GM18951 (cell line): ENCODE results near the gene IGSF5.

Source experiments
- POLR2A ChIP-seq: IDR thresholded peaks from 4 replicates; pipeline ENCODE4 v1.6.1; 2011; ENCODE audit warnings: mild to moderate bottlenecking; ENCODE audit not compliant: insufficient read length, insufficient read depth; ENCODE audit errors: extremely low read depth
- in situ Hi-C: fragments of 300-500 bp; cut with MboI; formaldehyde crosslinking; loops from one replicate; pipeline ENCODE4 v1.12.0; 2022; ENCODE audit warnings: low sequenced_read_pairs, mixed read lengths, inconsistent platforms; ENCODE audit not compliant: unreplicated experiment

Gene IGSF5

GRCh38 chr21:39851002-39851618 is 106.1 kb downstream of the IGSF5 start:
- TF ChIP-seq POLR2A, result no peak
- in situ Hi-C loops, result no loop called here
